ENCODE measurements around the gene RGS6.

Gene RGS6

GRCh38 chr14:71905860-71906259 lies 26.4 kb upstream of the RGS6 start:
- no peaks in the 10 kb centered on the region for H3F3A ChIP-seq (ENCODE audit: control insufficient read depth, insufficient read depth)
- H3K79me2 ChIP-seq (ENCODE audit: control insufficient read depth, low read length) = no peaks in the 10 kb centered on the region
- no peak overlapping the region for H3K4me3 ChIP-seq (ENCODE audit: low read length)
- no peaks in the 10 kb centered on the region for H3K27me3 ChIP-seq (ENCODE audit: control insufficient read depth, low read length)
- no peaks in the 10 kb centered on the region for H3K4me1 ChIP-seq (ENCODE audit: control insufficient read depth, low read length)
- H4K20me1 ChIP-seq (ENCODE audit: control insufficient read depth, insufficient read depth, low read depth, low read length) = no peaks in the 10 kb centered on the region
- no peak overlapping the region for H3K4me2 ChIP-seq (ENCODE audit: low read length)
- H3K36me3 ChIP-seq (ENCODE audit: control insufficient read depth, low read length) = no peaks in the 10 kb centered on the region
- no peak overlapping the region for H3K27ac ChIP-seq (ENCODE audit: low read depth, low read length)
- TF ChIP-seq EZH2phosphoT487 (IDR thresholded peaks at IDR 0.05; ENCODE audit: borderline replicate concordance, low read length) (no peak), CTCF (IDR thresholded peaks at IDR 0.05; ENCODE audit: low read depth, low read length, poor library complexity, severe bottlenecking) (no peak)
- no peaks in the 10 kb centered on the region for H3K9me2 ChIP-seq (replicated peaks; ENCODE audit: control insufficient read depth, low read length)
- no peaks in the 10 kb centered on the region for H3K9me3 ChIP-seq (ENCODE audit: control insufficient read depth, insufficient read depth, low read length)

- no peak overlapping the region for H3K4me3 ChIP-seq (ENCODE audit: low read length)
- TF ChIP-seq EZH2phosphoT487 (IDR thresholded peaks at IDR 0.05; ENCODE audit: borderline replicate concordance, low read length) (no peak), CTCF (IDR thresholded peaks at IDR 0.05; ENCODE audit: low read depth, low read length, poor library complexity, severe bottlenecking) (no peak)
Measured at GRCh38 chr14:71907793-71908515, 24.3 kb upstream of the RGS6 start.

GRCh38 chr14:71911669-71912068 lies 20.6 kb upstream of the RGS6 start:
- Histone ChIP-seq H3K79me2 (ENCODE audit: control insufficient read depth, low read length) (no peaks in the 10 kb centered on the region), H3K27ac (ENCODE audit: low read depth, low read length) (no peak overlapping the region), H3K9me2 (replicated peaks; ENCODE audit: control insufficient read depth, low read length) (no peaks in the 10 kb centered on the region; the same call in 1 of the 2 replicates), H3K4me1 (ENCODE audit: control insufficient read depth, low read length) (no peaks in the 10 kb centered on the region), H4K20me1 (ENCODE audit: control insufficient read depth, insufficient read depth, low read depth, low read length) (no peaks in the 10 kb centered on the region), H3K27me3 (ENCODE audit: control insufficient read depth, low read length) (no peaks in the 10 kb centered on the region), H3K4me2 (ENCODE audit: low read length) (no peak overlapping the region), H3K36me3 (ENCODE audit: control insufficient read depth, low read length) (no peaks in the 10 kb centered on the region), H3K4me3 (ENCODE audit: low read length) (no peak overlapping the region), H3F3A (ENCODE audit: control insufficient read depth, insufficient read depth) (no peaks in the 10 kb centered on the region), H3K9me3 (ENCODE audit: control insufficient read depth, insufficient read depth, low read length) (no peaks in the 10 kb centered on the region)
- no peak for TF ChIP-seq EZH2phosphoT487 (IDR thresholded peaks at IDR 0.05; ENCODE audit: borderline replicate concordance, low read length)
- TF ChIP-seq CTCF (IDR thresholded peaks at IDR 0.05; ENCODE audit: low read depth, low read length, poor library complexity, severe bottlenecking) = no peak

More at GRCh38 chr14:71907793-71908515, 24.3 kb upstream of the RGS6 start:
- no peaks in the 10 kb centered on the region for H3K79me2 ChIP-seq (ENCODE audit: control insufficient read depth, low read length)
- no peaks in the 10 kb centered on the region for H3K27me3 ChIP-seq (ENCODE audit: control insufficient read depth, low read length)
- no peaks in the 10 kb centered on the region for H3F3A ChIP-seq (ENCODE audit: control insufficient read depth, insufficient read depth)
- H3K27ac ChIP-seq (ENCODE audit: low read depth, low read length) = no peak overlapping the region
- no peaks in the 10 kb centered on the region for H3K36me3 ChIP-seq (ENCODE audit: control insufficient read depth, low read length)
- no peaks in the 10 kb centered on the region for H4K20me1 ChIP-seq (ENCODE audit: control insufficient read depth, insufficient read depth, low read depth, low read length)
- H3K9me2 ChIP-seq (replicated peaks; ENCODE audit: control insufficient read depth, low read length) = no peaks in the 10 kb centered on the region
- H3K4me2 ChIP-seq (ENCODE audit: low read length) = no peak overlapping the region
- no peaks in the 10 kb centered on the region for H3K9me3 ChIP-seq (ENCODE audit: control insufficient read depth, insufficient read depth, low read length)
- H3K4me1 ChIP-seq (ENCODE audit: control insufficient read depth, low read length) = no peaks in the 10 kb centered on the region

Measured in DOHH2 (cell line).